Stimulated activated CD4-positive, alpha-beta T cell treated with anti-CD3 and anti-CD28 coated beads, Interleukin-1b, Interleukin-23, amount 100 ng/mL, for 24 hours (primary cell): ENCODE measurements around the gene DOCK9.
A peak's percentile ranks its signal among the peaks of the same experiment; 100 is the strongest.

Source experiments
- DNase-seq, 4 experiments: peaks; one replicate each; pipeline ENCODE4 v3.0.0-alpha.2; 2020; ENCODE audit warnings: low read depth in 4 of 4, low spot score in 1 of 4

The DOCK9 gene

GRCh38 chr13:98860491-98860890, 117.4 kb downstream of the DOCK9 start:
- no peak for DNase-seq

- DNase-seq, result no peak
Measured at GRCh38 chr13:98858191-98858590, 119.7 kb downstream of the DOCK9 start.

GRCh38 chr13:98856983-98857382, 120.9 kb downstream of the DOCK9 start:
- DNase-seq, result no peak

- no peak for DNase-seq
Measured at GRCh38 chr13:98854448-98854847, 123.4 kb downstream of the DOCK9 start.

GRCh38 chr13:98853771-98854221, 124.1 kb downstream of the DOCK9 start:
- DNase-seq, result peak in 2 of 4 experiments; percentile 37 to 43

- DNase-seq, result no peak
Measured at GRCh38 chr13:98851276-98851675, 126.6 kb downstream of the DOCK9 start.

- DNase-seq, result no peak
Measured at GRCh38 chr13:98848746-98849145, 129.1 kb downstream of the DOCK9 start.

- no peak for DNase-seq
Measured at GRCh38 chr13:98847780-98848179, 130.1 kb downstream of the DOCK9 start.

- no peak for DNase-seq
Measured at GRCh38 chr13:98846986-98847385, 130.9 kb downstream of the DOCK9 start.

GRCh38 chr13:98846521-98846920, 131.3 kb downstream of the DOCK9 start:
- DNase-seq, result no peak

GRCh38 chr13:98845742-98846141, 132.1 kb downstream of the DOCK9 start:
- DNase-seq, result no peak

- DNase-seq, result no peak
Measured at GRCh38 chr13:98844021-98844420, 133.8 kb downstream of the DOCK9 start.

GRCh38 chr13:98843482-98843877, 134.4 kb downstream of the DOCK9 start:
- DNase-seq, result no peak

GRCh38 chr13:98842858-98843481, 134.9 kb downstream of the DOCK9 start:
- DNase-seq, result peak; percentile 26 to 56 (median 48)

GRCh38 chr13:98842070-98842469, 135.8 kb downstream of the DOCK9 start:
- DNase-seq, result no peak

- peak in 3 of 4 experiments; percentile 7 to 15 (median 11) for DNase-seq
Measured at GRCh38 chr13:98839856-98840769, 137.8 kb downstream of the DOCK9 start.

GRCh38 chr13:98838776-98839175, 139.1 kb downstream of the DOCK9 start:
- no peak for DNase-seq

- no peak for DNase-seq
Measured at GRCh38 chr13:98837896-98838295, 140.0 kb downstream of the DOCK9 start.

GRCh38 chr13:98835156-98835555, 142.7 kb downstream of the DOCK9 start:
- DNase-seq, result no peak

- DNase-seq, result no peak
Measured at GRCh38 chr13:98834254-98834960, 143.5 kb downstream of the DOCK9 start.

- no peak for DNase-seq
Measured at GRCh38 chr13:98831236-98831635, 146.6 kb downstream of the DOCK9 start.

- DNase-seq, result no peak
Measured at GRCh38 chr13:98829541-98829940, 148.3 kb downstream of the DOCK9 start.
